Suppressor macrophage treated with lipopolysaccharide for 4 hours (primary cell): ENCODE results near the gene KCNQ5.
A peak's percentile ranks its signal among the peaks of the same experiment; 100 is the strongest.
"Not testable (repeated sequence)": the region's sequence is repeated elsewhere in the genome, so short reads cannot be mapped to it uniquely, and the experiment has no call there.

Source experiments
- DNase-seq: peaks from one replicate; pipeline ENCODE4 v3.0.0-alpha.2; 2020

KCNQ5 gene

GRCh38 chr6:72966628-72967280 is 344.9 kb downstream of the KCNQ5 start:
- DNase-seq, result peak; percentile 15

- DNase-seq, result no peak
Measured at GRCh38 chr6:72967329-72967728, 345.5 kb downstream of the KCNQ5 start.

GRCh38 chr6:72968704-72969103 is 346.8 kb downstream of the KCNQ5 start:
- no peak for DNase-seq

- no peak for DNase-seq
Measured at GRCh38 chr6:72969666-72970065, 347.8 kb downstream of the KCNQ5 start.

GRCh38 chr6:72972579-72972978 is 350.7 kb downstream of the KCNQ5 start:
- DNase-seq, result no peak

- DNase-seq, result no peak
Measured at GRCh38 chr6:72974276-72974675, 352.4 kb downstream of the KCNQ5 start.

- DNase-seq, result no peak
Measured at GRCh38 chr6:72975352-72975752, 353.5 kb downstream of the KCNQ5 start.

- DNase-seq, result no peak
Measured at GRCh38 chr6:72976484-72976883, 354.6 kb downstream of the KCNQ5 start.

GRCh38 chr6:72977114-72977513 is 355.2 kb downstream of the KCNQ5 start:
- DNase-seq, result peak; percentile 59

GRCh38 chr6:72978808-72979207 is 356.9 kb downstream of the KCNQ5 start:
- not testable (repeated sequence) for DNase-seq

- DNase-seq, result not testable (repeated sequence)
Measured at GRCh38 chr6:72984189-72984831, 362.4 kb downstream of the KCNQ5 start.

GRCh38 chr6:72984981-72985665 is 363.3 kb downstream of the KCNQ5 start:
- peak; percentile 59 for DNase-seq

GRCh38 chr6:72987301-72987700 is 365.4 kb downstream of the KCNQ5 start:
- peak; percentile 53 for DNase-seq

GRCh38 chr6:72999995-73000394 is 378.1 kb downstream of the KCNQ5 start:
- no peak for DNase-seq

GRCh38 chr6:73000460-73000859 is 378.6 kb downstream of the KCNQ5 start:
- no peak for DNase-seq

- no peak for DNase-seq
Measured at GRCh38 chr6:73002588-73002987, 380.7 kb downstream of the KCNQ5 start.

- no peak for DNase-seq
Measured at GRCh38 chr6:73003302-73003701, 381.4 kb downstream of the KCNQ5 start.

GRCh38 chr6:73004231-73004630 is 382.4 kb downstream of the KCNQ5 start:
- no peak for DNase-seq

GRCh38 chr6:73004861-73005260 is 383.0 kb downstream of the KCNQ5 start:
- DNase-seq, result no peak

- no peak for DNase-seq
Measured at GRCh38 chr6:73006146-73006545, 384.3 kb downstream of the KCNQ5 start.

GRCh38 chr6:73011945-73012344 is 390.1 kb downstream of the KCNQ5 start:
- no peak for DNase-seq

GRCh38 chr6:73017476-73017875 is 395.6 kb downstream of the KCNQ5 start:
- no peak for DNase-seq

GRCh38 chr6:73024598-73024997 is 402.7 kb downstream of the KCNQ5 start:
- no peak for DNase-seq

GRCh38 chr6:73027691-73028090 is 405.8 kb downstream of the KCNQ5 start:
- DNase-seq, result no peak
